Islet precursor cell (in vitro differentiated cells): ENCODE results near the gene RPL10A.
A peak's percentile ranks its signal among the peaks of the same experiment; 100 is the strongest.

Experiments
- DNase-seq: peaks from one replicate; pipeline ENCODE4 v3.0.0-alpha.2; 2018

RPL10A gene

DNA sequence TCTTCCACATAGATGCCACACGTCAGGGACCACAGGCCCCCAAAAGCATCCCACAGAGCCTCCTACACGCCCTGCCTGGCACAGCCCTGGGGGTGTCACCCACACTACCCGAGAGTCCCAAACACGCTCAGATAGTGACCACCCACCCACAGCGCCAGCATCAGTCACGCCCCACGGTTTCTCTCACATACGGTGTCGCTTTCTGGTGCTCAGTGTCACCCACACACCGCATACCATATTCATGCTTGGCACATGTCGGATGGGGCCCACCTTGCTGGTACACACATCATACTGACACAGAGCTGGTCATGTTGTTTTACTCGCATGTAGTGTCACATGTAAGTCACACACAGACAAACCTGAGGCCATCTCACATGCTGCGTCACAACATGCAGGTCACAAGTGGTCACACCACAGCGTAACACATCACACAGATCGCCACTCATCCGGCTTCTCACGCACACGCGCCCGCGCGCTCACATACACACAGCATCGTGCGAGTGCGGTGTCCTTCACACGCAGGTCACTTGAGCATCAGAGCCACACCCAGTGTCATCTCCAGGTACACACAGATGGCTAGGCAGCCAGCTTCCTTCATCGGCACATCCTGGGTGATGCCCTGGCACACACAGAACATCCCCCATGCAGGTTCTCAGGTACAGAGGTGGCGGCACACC is 25.2 kb downstream of the RPL10A start:
- no peak for DNase-seq

DNA sequence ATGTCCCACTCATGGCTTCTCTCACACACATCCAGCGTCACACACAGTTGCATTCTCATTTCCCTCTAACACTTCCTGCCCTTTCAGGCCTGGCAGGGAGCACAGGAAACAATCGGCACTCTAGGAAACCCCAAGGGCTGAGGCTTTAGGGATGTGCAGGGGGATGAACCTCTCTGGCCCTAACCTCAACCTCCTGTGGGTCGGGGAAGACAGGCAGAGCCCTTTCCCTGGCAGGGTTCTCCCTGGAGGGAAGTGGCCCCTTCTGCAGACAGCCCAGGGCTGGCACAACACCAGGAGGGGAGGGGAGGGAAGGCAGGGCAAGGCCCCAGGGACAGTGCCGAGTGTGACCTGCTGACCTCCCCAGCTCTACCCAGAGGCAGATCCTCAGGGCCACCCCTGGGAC is 26.0 kb downstream of the RPL10A start:
- DNase-seq = no peak

- DNase-seq = no peak
Measured at GRCh38 chr6:35495258-35496035, 27.2 kb downstream of the RPL10A start.

- DNase-seq = peak; percentile 72
Measured at GRCh38 chr6:35496036-35496840, 28.0 kb downstream of the RPL10A start.

- peak; percentile 95 for DNase-seq
Measured at GRCh38 chr6:35496841-35497570, 28.8 kb downstream of the RPL10A start, which contains the start of gene TEAD3. Gene TEAD3 (minus strand): TSS chr6:35497079.

- peak; percentile 81 for DNase-seq
Measured at GRCh38 chr6:35497571-35498421, 29.6 kb downstream of the RPL10A start.

- no peak for DNase-seq
Measured at GRCh38 chr6:35498422-35499067, 30.3 kb downstream of the RPL10A start.

DNA sequence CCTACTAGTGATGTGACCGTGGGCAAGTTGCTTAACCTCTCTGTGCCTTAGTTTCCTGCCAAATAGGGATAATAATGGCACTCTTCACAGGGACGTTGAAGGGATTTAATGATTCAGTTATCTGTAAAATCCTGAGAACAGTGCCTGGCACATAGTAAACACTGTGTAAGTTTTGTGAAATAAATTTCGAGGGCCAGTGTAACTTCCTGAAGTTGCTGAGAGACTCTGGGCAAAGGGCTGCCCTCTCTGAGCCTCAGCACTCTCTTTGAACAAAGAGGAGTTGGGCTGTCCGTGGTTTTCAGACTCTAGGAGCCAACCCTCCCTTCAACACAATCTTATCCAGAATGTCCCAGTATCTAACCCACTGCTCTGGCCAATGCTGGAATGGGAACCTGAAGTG is 31.2 kb downstream of the RPL10A start:
- no peak for DNase-seq

- peak; percentile 75 for DNase-seq
Measured at GRCh38 chr6:35500782-35501181, 32.6 kb downstream of the RPL10A start.

GRCh38 chr6:35501784-35502183 is 33.6 kb downstream of the RPL10A start:
- DNase-seq = no peak

DNA sequence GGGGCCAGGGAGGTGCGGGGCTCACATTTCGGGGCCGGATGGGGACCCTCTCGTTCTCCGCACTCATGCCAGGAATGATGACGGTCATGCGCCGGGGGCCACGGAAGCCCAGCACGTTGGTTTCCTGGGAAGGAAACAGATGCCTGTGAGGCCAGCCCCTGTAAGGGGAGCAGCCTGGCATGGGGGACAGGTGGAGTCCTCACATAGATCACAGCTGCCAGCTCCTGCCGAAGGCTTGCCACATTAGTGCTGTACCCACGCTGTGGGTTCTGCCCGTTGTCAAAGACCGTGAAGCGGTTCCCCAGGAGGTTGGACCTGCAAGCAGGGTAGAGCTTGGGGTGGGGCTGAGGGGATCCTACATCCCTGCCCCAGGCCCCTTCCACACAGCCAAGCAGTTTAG is 35.3 kb downstream of the RPL10A start:
- no peak for DNase-seq

DNA sequence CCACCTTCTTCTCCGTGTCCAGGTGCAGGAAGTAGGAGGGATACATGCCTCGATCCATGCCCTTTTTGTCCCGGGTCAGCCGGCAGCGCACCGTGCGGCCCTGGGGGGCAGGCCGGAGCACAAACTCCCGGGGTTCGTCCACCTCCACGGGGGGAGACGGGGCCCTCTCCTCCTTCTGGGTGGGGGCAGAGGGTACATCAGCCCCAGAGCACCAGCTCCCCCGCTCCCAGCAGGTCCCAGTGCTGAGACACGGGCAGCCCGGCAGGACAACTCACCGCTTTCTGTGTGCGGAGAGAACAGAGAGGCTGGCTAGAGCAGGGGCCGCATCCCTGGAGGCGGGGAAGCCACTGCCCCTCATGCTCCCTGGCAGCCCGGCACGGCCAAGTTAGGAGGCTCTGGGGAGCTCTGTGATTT is 37.8 kb downstream of the RPL10A start:
- DNase-seq = no peak

GRCh38 chr6:35506536-35506935 is 38.3 kb downstream of the RPL10A start:
- DNase-seq = no peak

DNA sequence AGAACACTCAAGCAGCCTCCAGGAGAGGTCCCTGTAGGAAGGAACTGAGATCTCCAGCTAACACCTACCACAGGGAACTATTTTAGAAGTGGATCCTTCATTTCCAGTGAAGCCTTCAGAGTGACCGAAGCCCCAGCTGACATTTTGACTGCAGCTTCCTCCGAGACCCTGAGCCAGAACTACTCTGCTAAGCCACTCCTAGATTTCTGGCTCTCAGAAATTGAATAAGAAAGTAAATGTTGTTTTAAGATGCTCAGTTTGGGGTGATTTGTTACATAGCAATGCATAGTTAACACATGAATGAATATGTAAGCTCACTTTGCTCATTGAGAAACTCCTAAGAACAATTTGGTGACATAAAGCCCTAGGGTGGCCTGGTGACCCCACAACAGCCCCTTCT is 39.0 kb downstream of the RPL10A start:
- DNase-seq = no peak

- no peak for DNase-seq
Measured at GRCh38 chr6:35508027-35508426, 39.8 kb downstream of the RPL10A start.

- no peak for DNase-seq
Measured at GRCh38 chr6:35508542-35508941, 40.3 kb downstream of the RPL10A start.

DNA sequence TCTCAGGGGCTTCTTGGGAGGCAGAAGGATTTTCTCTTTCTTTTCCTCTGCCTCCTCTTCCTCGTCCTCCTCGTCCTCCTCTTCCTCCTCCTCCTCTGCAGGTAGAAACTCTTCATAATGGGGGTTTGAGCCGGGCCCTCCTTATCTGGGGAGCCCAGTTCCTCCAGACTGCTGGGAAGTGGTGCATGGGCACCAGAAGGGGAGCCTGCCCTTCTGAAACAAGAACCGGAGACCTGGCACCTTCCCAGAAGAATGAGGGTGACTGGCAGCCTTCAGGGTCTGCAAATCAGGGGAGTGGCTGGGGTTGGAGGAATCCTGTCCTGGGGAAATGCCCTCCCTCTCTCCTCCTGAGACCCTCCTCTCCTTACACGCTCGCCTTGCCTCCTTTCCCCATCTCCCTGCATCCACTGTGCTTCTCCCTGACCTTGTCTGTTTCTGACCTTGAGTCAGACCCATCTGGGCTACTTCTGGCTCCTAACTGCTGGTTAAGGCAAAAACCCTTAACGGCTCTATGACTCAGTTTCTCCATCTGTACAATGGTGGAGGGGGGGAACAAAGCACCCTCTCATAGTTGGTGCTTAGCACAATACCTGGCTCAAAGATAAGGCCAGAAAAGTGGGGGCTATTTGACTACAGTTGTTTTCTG is 42.8 kb downstream of the RPL10A start:
- DNase-seq = no peak

DNA sequence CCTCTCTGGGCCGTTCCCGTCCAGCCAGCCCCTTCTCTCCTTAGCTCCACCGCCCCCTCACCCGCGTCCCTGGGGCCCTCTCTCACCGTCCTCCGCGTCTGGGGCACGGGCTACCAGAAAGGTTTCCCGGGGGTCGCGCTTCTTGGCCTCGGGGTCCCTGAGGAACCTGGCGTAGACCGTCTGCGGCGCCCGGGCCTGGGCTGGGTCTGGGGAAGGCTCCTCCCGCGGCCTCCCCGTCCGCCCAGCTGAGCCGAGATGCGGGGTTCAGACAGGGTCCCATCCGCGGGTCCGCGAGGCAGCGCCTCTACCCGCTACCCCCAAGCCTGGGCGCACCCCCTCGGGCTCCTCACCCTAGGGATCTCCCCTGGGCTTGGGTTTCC is 43.4 kb downstream of the RPL10A start:
- no peak for DNase-seq

GRCh38 chr6:35512006-35512405 is 43.8 kb downstream of the RPL10A start:
- DNase-seq = no peak

DNA sequence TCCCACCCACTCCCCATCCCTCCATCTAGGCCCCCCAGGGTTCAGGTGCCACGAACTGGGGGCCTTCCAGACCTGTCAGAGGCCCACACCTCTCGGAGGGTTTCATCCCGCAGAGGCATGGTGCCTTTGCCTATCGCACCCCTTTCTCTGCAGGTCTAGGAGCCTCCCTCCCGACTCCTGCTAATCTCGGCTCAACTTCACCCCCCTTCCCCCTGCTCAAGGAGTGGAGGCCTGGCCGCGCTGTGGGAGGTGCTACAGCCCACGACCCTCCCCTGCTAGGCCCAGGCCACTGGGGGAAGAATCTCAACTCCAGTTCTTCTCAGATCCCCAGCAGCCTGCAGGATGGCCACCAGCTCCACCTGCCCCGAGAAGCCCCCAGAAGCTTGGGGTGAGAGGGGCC is 44.5 kb downstream of the RPL10A start, which contains the start of gene TULP1:
TULP1 (minus strand) TSS at position 157 of the 400 bp plus-strand sequence; CDS start at position 119, 38 bp downstream.
- no peak for DNase-seq

- DNase-seq = no peak
Measured at GRCh38 chr6:35514587-35514986, 46.4 kb downstream of the RPL10A start.
